Measurements from ENCODE around the gene NFATC1.

The NFATC1 gene

GRCh38 chr18:79554945-79555645 is 159.4 kb downstream of the NFATC1 start:
- no peak for DNase-seq (ENCODE audit: low spot score)

- no peak for DNase-seq (ENCODE audit: low spot score)
These were observed 160.2 kb downstream of the NFATC1 start for GRCh38 chr18:79555885-79556284.

GRCh38 chr18:79556829-79557585 is 161.3 kb downstream of the NFATC1 start:
- DNase-seq (ENCODE audit: low spot score) = no peak

GRCh38 chr18:79558196-79558932 is 162.6 kb downstream of the NFATC1 start:
- DNase-seq (ENCODE audit: low spot score) = no peak

- no peak for DNase-seq (ENCODE audit: low spot score)
These were observed 163.2 kb downstream of the NFATC1 start for GRCh38 chr18:79558933-79559416.

GRCh38 chr18:79559436-79559835 is 163.7 kb downstream of the NFATC1 start:
- DNase-seq (ENCODE audit: low spot score) = no peak

- DNase-seq (ENCODE audit: low spot score) = peak; percentile 15
These were observed 164.5 kb downstream of the NFATC1 start for GRCh38 chr18:79560042-79560860.

- DNase-seq (ENCODE audit: low spot score) = no peak
These were observed 165.1 kb downstream of the NFATC1 start for GRCh38 chr18:79560861-79561210.

GRCh38 chr18:79563949-79564348 is 168.2 kb downstream of the NFATC1 start:
- DNase-seq (ENCODE audit: low spot score) = no peak

GRCh38 chr18:79564441-79564840 is 168.7 kb downstream of the NFATC1 start:
- no peak for DNase-seq (ENCODE audit: low spot score)

GRCh38 chr18:79566771-79567431 is 171.2 kb downstream of the NFATC1 start:
- DNase-seq (ENCODE audit: low spot score) = no peak

- DNase-seq (ENCODE audit: low spot score) = no peak
These were observed 171.9 kb downstream of the NFATC1 start for GRCh38 chr18:79567481-79568147.

GRCh38 chr18:79568543-79569205 is 172.9 kb downstream of the NFATC1 start:
- DNase-seq (ENCODE audit: low spot score) = no peak

- no peak for DNase-seq (ENCODE audit: low spot score)
These were observed 174.0 kb downstream of the NFATC1 start for GRCh38 chr18:79569720-79570119.

- no peak for DNase-seq (ENCODE audit: low spot score)
These were observed 174.8 kb downstream of the NFATC1 start for GRCh38 chr18:79570266-79571201.

GRCh38 chr18:79571211-79572092 is 175.7 kb downstream of the NFATC1 start:
- DNase-seq (ENCODE audit: low spot score) = no peak

- no peak for DNase-seq (ENCODE audit: low spot score)
These were observed 176.5 kb downstream of the NFATC1 start for GRCh38 chr18:79572093-79572780.

All from pons (tissue), 1 donor.